Fibroblast of the aortic adventitia (primary cell): ENCODE results near the gene VAV2. TPM values are rescaled to one million over a fixed set of nuclear protein-coding genes. Genes with fewer than 3 reads are reported as not detected.

ENCODE experiments used
- DNase-seq: peaks from one replicate; pipeline ENCODE4 v3.0.0-alpha.2; 2010; ENCODE audit warnings: low read depth
- H3K4me3 ChIP-seq: 2 replicates; pipeline ENCODE4 v1.5.1; 2011; ENCODE audit warnings: low read depth, mild to moderate bottlenecking, control low read depth, low read length, moderate library complexity
- CTCF ChIP-seq: IDR thresholded peaks from 2 replicates; pipeline ENCODE4 v1.5.1; 2011; ENCODE audit warnings: mild to moderate bottlenecking, low read length, control low read depth, inconsistent platforms; ENCODE audit not compliant: insufficient read depth
- total RNA-seq: library from RNA; depleted of rRNA; stranded (reverse); fragments of >200 nt; gene quantifications from 2 replicates; pipeline ENCODE4 v1.2.3, GENCODE V29; 2012; ENCODE audit warnings: low replicate concordance

The VAV2 gene
- total RNA-seq, 1 donor: 10.9 TPM

DNA sequence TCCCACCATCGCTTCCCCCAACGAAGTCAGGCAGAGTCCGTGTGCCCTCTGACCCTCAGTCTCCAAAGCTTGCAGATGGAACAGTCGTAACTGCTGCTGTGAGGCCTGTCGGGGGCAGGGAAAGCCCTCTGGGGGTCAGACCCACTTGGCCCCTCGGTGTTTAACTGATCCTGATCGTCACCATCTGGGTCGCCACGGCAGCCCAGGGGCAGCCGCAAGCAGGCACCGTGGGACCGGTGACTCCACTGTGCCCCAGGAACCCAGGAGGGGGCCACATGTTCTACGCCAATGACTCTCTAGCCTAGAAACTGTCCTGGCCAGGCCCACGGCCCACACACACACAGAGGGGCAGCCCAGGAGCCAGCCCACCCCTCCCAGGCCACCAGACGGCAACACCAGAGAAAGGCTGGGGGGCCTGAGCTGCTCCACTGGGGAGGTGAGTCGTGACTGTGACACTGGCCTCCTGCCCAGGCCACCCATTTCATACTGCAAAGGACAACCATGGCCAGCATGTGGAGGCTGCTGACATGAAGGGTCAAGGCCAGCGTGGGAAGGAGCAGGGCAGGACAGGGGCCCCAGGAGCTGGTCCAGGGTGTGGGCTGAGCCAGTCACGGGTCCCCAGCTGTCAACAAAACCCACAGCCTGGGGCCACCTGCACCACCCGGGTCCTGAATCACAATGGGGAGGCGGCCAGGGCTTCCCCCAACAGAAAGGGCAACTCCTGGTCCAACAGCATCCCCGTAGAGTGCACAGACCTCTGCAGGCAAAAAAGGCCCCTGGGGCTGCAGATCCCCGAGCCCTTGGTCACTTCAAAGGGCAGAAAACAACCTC, 20.8 kb downstream of the VAV2 start:
- no peak for DNase-seq
- no peak for TF ChIP-seq CTCF
- H3K4me3 ChIP-seq: no peak overlapping the region

- TF ChIP-seq CTCF: no peak
- no peak overlapping the region for H3K4me3 ChIP-seq
Measured at GRCh38 chr9:133970581-133971058, 21.5 kb downstream of the VAV2 start.

GRCh38 chr9:133969681-133970580, 22.2 kb downstream of the VAV2 start:
- DNase-seq: no peak
- no peak for TF ChIP-seq CTCF
- H3K4me3 ChIP-seq: no peak overlapping the region

More at GRCh38 chr9:133970581-133971058, 21.5 kb downstream of the VAV2 start:
- DNase-seq: no peak

GRCh38 chr9:133968966-133969617, 23.0 kb downstream of the VAV2 start:
- TF ChIP-seq CTCF: no peak
- no peak for DNase-seq
- H3K4me3 ChIP-seq: no peak overlapping the region

GRCh38 chr9:133968428-133968827, 23.7 kb downstream of the VAV2 start:
- DNase-seq: no peak
- no peak overlapping the region for H3K4me3 ChIP-seq
- TF ChIP-seq CTCF: no peak

DNA sequence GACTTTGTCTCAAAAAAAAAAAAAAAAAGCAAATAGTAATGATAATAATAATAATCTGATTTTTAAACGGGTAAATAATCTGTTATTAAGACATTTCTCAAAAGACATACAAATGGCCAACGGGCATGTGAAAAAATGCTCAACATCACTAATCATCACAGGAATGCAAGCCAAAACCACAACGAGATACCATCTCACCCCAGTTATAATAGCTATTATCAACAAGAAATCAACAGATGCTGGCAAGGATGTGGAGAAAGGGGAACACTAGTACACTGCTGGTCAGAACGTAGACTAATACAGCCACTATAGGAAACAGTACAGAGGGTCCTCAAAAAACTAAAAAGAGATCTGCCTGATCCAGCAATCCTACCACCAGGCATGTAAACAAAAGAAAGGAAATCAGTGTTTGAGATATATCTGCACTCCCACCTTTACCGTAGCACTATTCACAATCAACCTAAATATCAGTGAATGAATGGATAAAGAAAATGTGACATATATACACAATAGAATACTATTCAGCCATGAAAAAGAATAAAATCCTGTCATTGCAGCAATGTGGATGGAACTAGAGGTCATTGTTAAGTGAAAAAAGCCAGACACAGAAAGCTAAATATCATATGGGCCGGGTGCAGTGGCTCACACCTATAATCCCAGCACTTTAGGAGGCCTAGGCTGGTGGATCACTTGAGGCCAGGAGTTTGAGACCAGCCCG, 24.9 kb downstream of the VAV2 start:
- no peak for TF ChIP-seq CTCF
- no peak overlapping the region for H3K4me3 ChIP-seq
- DNase-seq: peak; percentile 16
